ENCODE results near the gene PTCD1.

The PTCD1 gene

DNA sequence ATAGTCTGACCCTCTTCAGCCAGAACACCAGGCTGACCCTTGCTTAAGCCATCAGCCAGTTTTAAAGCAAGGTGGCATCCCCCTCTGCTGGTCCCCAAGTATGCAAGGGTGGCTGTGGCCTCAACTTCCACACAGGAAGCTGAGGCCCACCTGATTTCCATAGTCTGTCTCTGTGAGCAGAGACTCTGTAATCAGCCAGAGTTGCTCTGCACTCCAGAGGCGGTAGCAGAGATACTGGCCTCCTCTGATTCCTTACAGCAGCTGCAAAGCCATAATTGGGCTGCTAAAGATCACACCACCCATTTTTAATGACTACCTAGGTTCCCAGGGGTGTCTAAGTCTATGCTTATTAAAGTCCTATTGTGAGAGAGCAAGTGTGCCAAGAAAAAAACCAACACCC lies 32.0 kb downstream of the PTCD1 start:
- no peak for DNase-seq (ENCODE audit: low read depth)

DNA sequence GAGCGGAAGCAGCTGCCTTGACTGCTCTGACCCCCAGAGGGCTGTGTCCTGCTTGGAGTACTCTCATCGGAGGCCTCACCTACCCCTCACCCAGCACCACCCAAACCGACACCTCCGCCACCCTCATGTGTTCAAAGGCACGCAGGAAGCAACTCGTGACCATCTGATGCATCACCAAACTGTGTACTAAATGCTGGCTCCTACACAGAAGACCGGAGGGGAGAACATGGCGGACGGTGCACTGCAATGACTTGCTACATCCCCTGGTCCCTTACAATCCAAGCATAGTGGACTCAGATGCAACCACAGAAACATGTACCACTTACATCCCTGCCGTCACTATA lies 33.6 kb downstream of the PTCD1 start:
- no peak for DNase-seq (ENCODE audit: low read depth)
- TF ChIP-seq, protein P1, sequence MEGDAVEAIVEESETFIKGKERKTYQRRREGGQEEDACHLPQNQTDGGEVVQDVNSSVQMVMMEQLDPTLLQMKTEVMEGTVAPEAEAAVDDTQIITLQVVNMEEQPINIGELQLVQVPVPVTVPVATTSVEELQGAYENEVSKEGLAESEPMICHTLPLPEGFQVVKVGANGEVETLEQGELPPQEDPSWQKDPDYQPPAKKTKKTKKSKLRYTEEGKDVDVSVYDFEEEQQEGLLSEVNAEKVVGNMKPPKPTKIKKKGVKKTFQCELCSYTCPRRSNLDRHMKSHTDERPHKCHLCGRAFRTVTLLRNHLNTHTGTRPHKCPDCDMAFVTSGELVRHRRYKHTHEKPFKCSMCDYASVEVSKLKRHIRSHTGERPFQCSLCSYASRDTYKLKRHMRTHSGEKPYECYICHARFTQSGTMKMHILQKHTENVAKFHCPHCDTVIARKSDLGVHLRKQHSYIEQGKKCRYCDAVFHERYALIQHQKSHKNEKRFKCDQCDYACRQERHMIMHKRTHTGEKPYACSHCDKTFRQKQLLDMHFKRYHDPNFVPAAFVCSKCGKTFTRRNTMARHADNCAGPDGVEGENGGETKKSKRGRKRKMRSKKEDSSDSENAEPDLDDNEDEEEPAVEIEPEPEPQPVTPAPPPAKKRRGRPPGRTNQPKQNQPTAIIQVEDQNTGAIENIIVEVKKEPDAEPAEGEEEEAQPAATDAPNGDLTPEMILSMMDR (IDR thresholded peaks at IDR 0.05; ENCODE audit: control insufficient read depth, insufficient read depth, low read depth, low read length, missing control alignments), result no peak
- H3K4me3 ChIP-seq (ENCODE audit: control insufficient read depth, low read depth, low read length), result no peak overlapping the region

More for the DNA sequence above, 32.0 kb downstream of the PTCD1 start:
- TF ChIP-seq, protein P1 (IDR thresholded peaks at IDR 0.05; ENCODE audit: control insufficient read depth, insufficient read depth, low read depth, low read length, missing control alignments), result no peak
- no peak overlapping the region for H3K4me3 ChIP-seq (ENCODE audit: control insufficient read depth, low read depth, low read length)

DNA sequence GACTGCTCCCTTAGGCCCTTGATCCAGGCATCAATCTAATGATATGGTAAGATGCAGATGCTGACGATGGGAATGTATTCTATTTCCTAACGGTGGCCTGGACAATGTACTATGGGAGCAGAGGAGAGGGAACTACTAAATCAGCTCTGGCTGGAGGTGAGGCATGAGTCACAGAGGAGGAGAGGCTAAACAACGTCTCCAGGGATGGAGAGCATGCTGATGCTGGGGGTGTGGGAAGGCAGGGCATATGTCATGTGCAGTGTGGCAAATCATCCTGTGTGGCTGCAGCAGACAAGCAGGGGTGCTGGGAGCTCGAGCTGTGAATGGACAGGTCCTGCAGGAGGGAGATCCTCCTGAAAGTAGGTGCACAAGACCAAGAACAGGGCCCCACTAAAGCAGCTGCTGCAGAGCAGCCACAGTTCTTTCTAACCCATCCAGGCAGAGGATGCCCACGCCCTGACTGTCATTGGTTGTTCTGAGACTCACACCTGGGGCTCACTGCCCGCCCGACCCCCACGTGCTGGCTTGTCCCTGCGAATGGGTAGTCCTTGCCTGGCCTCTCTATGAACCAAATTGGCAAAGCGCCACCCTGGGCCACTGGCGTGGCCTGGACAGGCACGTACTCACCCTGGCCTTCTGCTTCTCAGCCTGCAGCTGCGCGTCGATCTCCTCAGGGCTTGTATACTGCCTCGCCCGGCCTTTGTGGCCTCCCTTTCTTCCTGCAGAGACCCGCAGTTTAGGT lies 34.2 kb downstream of the PTCD1 start:
- TF ChIP-seq, protein P1 (IDR thresholded peaks at IDR 0.05; ENCODE audit: control insufficient read depth, insufficient read depth, low read depth, low read length, missing control alignments), result no peak
- no peak for DNase-seq (ENCODE audit: low read depth)
- H3K4me3 ChIP-seq (ENCODE audit: control insufficient read depth, low read depth, low read length), result no peak overlapping the region

DNA sequence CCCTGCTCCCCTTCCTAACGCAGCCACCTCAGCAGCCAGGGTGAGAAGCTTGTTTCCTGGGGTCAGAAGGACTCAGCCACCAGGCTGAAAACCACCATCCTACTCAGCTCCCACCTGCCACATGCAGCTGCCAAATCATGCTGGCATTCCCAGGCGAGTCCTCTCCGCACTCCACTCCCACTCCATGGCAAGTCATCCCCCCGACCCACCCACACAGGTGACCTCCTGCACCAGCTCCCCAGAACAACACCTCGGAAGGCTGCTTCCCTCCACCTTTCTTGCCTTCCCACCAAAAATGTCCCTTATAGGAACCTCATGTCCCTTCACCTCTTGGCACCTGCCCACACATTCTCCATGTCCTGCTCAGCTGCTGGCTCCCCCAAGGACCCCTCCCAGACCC lies 34.8 kb downstream of the PTCD1 start:
- DNase-seq (ENCODE audit: low read depth), result no peak
- H3K4me3 ChIP-seq (ENCODE audit: control insufficient read depth, low read depth, low read length), result no peak overlapping the region
- TF ChIP-seq, protein P1 (IDR thresholded peaks at IDR 0.05; ENCODE audit: control insufficient read depth, insufficient read depth, low read depth, low read length, missing control alignments), result no peak

DNA sequence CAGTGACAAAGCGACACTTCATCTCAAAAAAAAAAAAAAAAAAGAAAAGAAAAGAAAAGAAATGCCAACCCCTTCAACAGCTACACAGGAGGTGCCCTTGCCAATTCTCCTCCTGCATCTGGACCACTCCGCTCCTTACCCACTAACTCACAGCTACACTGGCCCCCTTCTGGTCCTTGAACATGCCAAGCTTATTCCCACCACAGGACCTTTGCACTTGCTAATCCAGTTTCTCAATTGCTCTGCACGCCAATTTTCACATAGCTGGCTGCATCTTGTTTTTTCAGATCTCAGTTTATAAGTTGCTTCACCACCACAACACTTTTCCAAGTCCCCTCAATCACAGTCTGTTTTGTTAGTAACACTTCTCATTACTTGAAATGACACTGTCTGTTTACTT lies 35.7 kb downstream of the PTCD1 start:
- TF ChIP-seq, protein P1 (IDR thresholded peaks at IDR 0.05; ENCODE audit: control insufficient read depth, insufficient read depth, low read depth, low read length, missing control alignments), result no peak
- H3K4me3 ChIP-seq (ENCODE audit: control insufficient read depth, low read depth, low read length), result no peak overlapping the region
- no peak for DNase-seq (ENCODE audit: low read depth)

DNA sequence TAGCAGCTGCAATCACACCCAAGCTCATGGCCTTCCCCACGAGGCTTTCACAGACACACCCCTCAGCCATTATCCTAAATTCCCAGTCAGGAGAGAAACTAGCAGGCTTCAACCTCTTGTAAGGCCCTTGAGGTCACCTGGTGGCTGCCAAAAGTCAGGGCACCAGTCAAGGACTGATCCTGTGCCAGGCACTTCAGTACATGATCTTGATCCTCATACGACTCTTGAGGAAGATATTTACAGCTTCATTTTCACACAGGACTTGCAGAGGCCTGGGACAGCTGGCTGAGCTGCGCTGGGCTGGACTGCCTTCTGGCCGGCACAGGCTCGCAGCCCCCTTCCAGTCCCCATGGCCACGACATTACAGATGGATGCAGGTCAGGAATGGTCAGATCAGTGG lies 39.0 kb downstream of the PTCD1 start:
- no peak overlapping the region for H3K4me3 ChIP-seq (ENCODE audit: control insufficient read depth, low read depth, low read length)
- DNase-seq (ENCODE audit: low read depth), result no peak
- TF ChIP-seq, protein P1 (IDR thresholded peaks at IDR 0.05; ENCODE audit: control insufficient read depth, insufficient read depth, low read depth, low read length, missing control alignments), result no peak

Data from AG09309 (cell line).